Middle frontal gyrus (tissue), 1 donor: ENCODE data around the gene NHERF1.
A peak's percentile ranks its signal among the peaks of the same experiment; 100 is the strongest.

ENCODE experiments used
- DNase-seq: peaks from one replicate; pipeline ENCODE4 v3.0.0-alpha.2; 2015; ENCODE audit warnings: low spot score; ENCODE audit errors: extremely low spot score

Gene NHERF1

DNA sequence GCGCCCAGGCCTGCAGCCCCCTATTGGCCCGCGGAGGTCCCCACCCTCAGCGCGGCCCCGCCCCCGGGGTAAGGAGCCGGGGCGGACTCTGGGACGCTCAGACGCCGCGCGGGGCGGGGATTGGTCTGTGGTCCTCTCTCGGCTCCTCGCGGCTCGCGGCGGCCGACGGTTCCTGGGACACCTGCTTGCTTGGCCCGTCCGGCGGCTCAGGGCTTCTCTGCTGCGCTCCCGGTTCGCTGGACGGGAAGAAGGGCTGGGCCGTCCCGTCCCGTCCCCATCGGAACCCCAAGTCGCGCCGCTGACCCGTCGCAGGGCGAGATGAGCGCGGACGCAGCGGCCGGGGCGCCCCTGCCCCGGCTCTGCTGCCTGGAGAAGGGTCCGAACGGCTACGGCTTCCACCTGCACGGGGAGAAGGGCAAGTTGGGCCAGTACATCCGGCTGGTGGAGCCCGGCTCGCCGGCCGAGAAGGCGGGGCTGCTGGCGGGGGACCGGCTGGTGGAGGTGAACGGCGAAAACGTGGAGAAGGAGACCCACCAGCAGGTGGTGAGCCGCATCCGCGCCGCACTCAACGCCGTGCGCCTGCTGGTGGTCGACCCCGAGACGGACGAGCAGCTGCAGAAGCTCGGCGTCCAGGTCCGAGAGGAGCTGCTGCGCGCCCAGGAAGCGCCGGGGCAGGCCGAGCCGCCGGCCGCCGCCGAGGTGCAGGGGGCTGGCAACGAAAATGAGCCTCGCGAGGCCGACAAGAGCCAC lies at the start of gene NHERF1:
Gene NHERF1, plus strand, starts transcription at position 100 of the 750 bp plus-strand sequence. Its CDS starts 219 bp downstream, at position 319.
- peak; percentile 76 for DNase-seq

DNA sequence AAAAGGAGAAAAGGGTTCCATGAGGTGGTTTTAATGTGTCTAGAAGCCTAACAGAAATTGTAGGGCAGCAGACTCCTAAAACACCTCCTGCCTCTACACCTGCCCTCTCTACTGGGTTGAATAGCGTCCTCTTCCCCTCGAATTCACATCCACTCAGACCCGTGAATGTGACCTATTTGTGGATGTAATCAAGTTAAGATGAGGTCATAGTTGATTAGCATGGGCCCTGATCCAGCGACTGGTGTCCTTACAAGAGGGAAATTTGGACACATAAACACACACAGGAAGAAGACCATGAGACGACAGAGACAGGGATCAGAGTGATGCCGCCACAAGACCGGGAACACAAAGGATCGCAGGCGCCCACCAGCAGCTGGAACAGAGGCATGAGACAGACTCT lies 49.2 kb upstream of the NHERF1 start:
- no peak for DNase-seq

DNA sequence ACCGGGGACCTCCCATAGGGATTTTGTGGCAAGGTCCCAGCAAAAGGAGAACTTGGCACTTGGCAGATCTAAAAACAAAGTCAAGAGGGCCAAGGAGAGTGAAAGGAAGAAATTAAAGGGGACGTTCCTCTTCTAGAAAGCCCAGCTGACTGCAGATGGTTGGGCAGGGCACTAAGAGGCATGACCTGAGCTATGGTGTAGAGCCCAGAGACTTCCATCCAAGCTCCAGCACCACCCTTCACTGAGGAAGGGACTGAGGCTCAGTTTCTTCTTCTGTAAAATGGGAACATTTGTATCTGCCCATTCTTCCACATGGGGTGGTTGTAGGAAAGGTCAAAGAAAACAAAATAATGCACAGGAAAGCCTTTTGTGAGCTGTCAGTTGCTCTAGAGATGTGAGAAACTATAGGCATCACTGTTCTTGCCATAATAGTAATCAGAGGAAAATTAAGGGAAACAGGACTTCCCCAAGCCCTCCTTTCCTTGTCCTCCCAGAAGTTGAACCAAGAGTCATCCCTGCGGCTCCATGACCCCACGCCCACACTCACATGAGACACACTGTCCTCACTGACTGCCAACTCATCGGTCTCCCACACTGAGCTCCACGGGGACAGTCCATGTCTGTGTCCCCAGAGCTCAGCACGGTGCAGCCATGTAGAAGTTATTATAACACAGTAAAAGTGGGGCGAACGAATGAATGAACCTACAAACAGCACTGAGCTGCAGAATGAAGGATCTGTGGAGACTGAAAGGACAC lies 46.1 kb upstream of the NHERF1 start:
- no peak for DNase-seq

- no peak for DNase-seq
Measured at GRCh38 chr17:74703311-74703710, 45.1 kb upstream of the NHERF1 start.

- DNase-seq: no peak
Measured at GRCh38 chr17:74704544-74704943, 43.9 kb upstream of the NHERF1 start.

GRCh38 chr17:74711058-74711824 lies 37.2 kb upstream of the NHERF1 start:
- no peak for DNase-seq

DNA sequence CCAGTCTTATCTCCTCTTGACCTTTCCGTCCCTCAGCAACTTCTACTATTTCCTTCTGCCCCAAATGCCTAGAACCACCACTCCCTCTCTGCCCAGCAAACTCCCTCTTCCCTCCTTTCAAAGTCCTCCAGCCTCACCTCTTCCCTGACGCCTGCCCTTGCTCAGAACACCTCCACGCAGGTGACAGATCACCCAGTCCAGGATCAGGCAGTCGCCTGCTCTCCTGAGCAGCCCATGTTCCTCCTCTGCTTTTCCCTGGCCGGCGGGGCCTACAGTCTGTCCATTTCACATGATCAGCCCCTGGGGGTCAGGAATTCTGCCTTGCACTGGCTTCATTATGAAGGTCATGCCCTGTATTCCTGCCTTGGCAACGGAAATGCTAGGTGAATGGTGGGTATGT lies 36.1 kb upstream of the NHERF1 start:
- no peak for DNase-seq

GRCh38 chr17:74712756-74713155 lies 35.7 kb upstream of the NHERF1 start, which contains the start of gene CD300LF:
Gene CD300LF, minus strand, starts transcription at chr17:74712923. Its CDS starts 57 bp downstream, at chr17:74712866.
- DNase-seq: no peak

GRCh38 chr17:74713171-74713755 lies 35.2 kb upstream of the NHERF1 start:
- DNase-seq: no peak

DNA sequence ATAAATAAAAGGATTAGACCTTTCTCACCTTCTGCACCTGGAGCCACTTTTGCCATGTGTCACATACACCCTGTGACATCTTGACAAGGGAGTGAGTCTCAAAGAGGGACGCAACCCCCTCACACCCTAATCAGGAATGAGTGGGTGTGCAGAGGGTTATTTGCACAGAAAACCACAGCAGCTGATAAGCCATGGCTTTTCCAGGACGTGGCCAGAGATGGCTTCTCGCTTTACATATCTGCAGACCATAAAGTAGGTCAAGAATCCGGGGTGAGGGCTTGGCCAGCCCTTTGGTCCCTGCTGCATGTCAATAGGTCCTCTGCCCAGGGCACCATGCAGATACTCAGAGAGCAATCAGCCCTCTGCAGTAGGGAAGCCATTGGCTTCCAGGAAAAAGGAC lies 33.3 kb upstream of the NHERF1 start:
- no peak for DNase-seq

GRCh38 chr17:74720506-74720905 lies 27.9 kb upstream of the NHERF1 start:
- no peak for DNase-seq

GRCh38 chr17:74722782-74723181 lies 25.6 kb upstream of the NHERF1 start:
- no peak for DNase-seq

GRCh38 chr17:74723891-74724290 lies 24.5 kb upstream of the NHERF1 start:
- no peak for DNase-seq

DNA sequence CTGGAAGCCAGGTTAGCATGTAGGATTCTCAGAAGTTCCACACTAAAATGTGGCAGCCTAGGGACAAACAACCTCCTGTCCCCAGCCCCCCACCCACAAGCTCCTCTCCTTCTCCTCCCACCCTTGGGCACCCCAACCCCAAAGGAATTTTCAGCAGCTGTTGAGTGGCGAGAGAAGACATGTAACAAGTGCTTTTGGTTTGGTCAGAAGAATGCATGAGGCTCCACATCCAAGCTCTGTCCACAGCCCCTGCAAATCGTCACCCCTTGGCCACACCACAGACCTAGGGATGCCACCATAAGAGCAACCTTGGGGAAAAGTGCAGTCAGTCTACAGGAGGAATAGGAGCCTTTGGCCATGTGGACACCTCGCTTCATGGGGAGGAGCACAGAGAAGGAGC lies 23.3 kb upstream of the NHERF1 start:
- no peak for DNase-seq

DNA sequence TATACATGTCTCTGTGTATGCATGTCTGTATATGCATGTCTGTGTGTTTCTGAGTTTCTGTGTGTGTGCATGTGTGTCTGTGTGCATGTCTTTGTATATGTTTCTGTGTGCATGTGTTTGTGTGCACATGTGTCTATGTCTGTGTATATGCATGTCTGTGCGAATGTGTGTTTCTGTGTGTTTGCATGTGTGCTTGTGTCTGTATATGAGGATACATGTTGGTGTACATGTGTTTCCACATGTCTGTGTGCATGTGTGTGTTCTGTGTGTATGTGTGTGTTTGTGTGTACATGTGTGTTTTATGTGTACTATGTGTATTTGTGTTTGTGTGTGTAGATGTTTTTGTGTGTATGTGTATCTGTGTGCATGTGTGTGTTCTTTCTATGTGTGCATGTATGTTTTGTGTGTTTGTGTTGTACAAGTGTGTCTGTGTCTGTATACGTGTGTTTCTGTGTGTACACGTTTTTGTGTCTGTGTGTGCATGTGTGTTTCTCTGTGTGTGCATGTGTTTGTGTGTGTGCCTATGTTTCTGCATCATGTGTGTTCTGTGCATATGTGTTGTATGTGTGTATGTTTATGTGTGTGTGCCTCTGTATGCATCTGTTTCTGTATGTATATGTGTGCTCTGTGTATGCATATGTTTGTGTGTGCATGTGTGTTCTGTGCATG lies 20.3 kb upstream of the NHERF1 start:
- no peak for DNase-seq

GRCh38 chr17:74728702-74729075 lies 19.7 kb upstream of the NHERF1 start:
- DNase-seq: no peak

DNA sequence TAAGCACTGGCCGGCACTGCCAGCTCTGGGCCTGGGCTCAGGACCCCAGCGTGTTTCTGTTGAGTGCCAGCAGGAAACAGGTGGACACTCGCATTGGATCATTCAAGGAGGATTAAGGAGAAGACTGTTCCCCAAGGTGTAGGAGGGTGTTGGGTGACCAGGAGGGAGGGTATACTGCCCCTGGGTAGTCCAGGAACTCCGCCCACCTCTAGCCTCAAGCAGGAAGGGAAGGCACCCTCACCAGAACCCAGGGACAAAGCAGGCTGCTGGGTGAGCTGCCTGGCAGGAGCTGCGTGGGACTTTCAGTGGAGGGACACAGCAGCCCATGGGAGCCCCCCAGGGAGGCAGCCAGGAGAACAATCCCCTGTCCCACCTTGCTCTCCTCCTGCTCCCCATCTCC lies 19.1 kb upstream of the NHERF1 start:
- DNase-seq: no peak

DNA sequence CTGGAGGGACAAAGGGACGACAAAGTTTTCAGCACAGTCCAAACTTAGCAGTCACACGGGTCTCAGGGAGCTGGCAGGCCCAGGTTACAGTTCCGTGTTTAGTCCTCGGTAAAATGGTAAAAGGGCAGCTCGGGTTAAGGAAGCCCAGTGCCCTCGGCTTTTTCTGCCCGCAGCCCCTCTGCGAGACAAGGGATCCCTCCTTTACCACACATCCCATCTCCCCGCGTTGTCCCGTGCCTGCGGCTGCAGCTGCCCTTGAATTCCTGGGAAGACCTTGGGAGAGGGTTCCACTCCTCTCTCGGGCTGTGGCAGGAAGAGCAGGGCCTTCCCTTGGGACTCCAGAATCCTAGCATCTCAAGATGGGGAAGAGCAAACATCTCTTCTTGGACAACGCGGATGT lies 18.6 kb upstream of the NHERF1 start:
- no peak for DNase-seq

DNA sequence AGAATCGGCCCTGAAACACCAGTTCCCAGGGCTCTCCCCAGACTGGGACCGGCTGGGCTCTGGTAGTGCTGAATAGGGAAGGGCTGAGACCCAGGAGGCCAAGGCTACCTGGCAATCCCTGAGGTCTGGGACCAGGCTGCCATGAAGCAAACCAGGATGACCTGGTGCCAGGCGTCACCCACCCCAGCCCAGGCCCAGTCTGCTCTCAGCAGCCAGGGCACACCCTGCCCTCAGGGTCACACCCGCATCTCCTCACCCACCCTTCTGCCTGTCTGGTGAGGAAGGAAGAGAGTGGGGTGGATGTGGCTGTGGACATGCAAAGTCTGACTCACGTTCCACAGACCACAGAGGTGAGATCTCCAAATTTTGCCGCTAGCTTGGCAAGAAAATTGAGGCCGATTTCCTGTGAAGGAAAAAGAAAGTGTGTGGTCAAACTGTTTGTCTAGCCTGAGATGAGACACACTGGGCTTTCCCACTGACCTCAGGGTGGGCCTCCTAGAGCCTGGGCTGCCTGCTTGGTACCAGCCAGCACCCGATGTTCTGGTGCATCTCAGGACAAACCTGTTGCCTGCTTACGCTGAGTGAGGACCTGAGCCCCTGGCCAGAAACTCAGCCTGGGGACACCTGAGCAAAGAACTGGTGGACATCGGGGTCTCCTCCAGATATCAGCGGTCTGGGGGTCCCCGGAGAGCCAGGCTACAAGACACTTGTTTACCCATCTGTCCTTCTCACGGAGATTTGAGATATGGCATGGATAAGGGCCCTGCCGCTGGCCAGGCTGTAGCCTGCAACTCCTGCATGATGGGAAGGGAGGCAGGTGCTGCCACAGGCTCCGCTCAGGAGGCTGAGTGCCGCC lies 17.7 kb upstream of the NHERF1 start:
- DNase-seq: no peak

- no peak for DNase-seq
Measured at GRCh38 chr17:74731347-74731605, 17.2 kb upstream of the NHERF1 start.
